Ectodermal cell (in vitro differentiated cells): ENCODE data around the gene FAT1.

Experiments
- H3K27ac ChIP-seq: 2 replicates; pipeline ENCODE4 v1.7.0; 2013; ENCODE audit warnings: mild to moderate bottlenecking, low read depth, low read length; ENCODE audit not compliant: insufficient read depth, poor library complexity, severe bottlenecking
- H3K27me3 ChIP-seq: 2 replicates; pipeline ENCODE4 v1.7.0; 2013; ENCODE audit warnings: mild to moderate bottlenecking, low read length; ENCODE audit not compliant: insufficient read depth, control insufficient read depth, poor library complexity, severe bottlenecking
- H3K36me3 ChIP-seq: one replicate; pipeline ENCODE4 v1.7.0; 2013; ENCODE audit warnings: low read length; ENCODE audit not compliant: control insufficient read depth, insufficient read depth
- H3K4me1 ChIP-seq: one replicate; pipeline ENCODE4 v1.7.0; 2013; ENCODE audit warnings: low read length; ENCODE audit not compliant: control insufficient read depth, insufficient read depth
- H3K4me3 ChIP-seq: 2 replicates; pipeline ENCODE4 v1.7.0; 2013; ENCODE audit warnings: low read depth, low read length, control low read depth; ENCODE audit not compliant: insufficient read depth
- H3K9me3 ChIP-seq: 2 replicates; pipeline ENCODE4 v1.7.0; 2013; ENCODE audit warnings: mild to moderate bottlenecking, low read length, moderate library complexity; ENCODE audit not compliant: control insufficient read depth
- WGBS, 2 experiments: methylation state at CpG; one replicate each; pipeline ENCODE4 v1.1.7; 2013; ENCODE audit warnings: missing lambda C conversion rate in 2 of 2; 5-methylcytosine and 5-hydroxymethylcytosine counted together

The FAT1 gene

GRCh38 chr4:186710521-186711119, 13.0 kb downstream of the FAT1 start:
- peaks cover 44% of the 10 kb centered on the region for H3K36me3 ChIP-seq
- H3K9me3 ChIP-seq = no peaks in the 10 kb centered on the region
- H3K4me3 ChIP-seq = no peak overlapping the region
- H3K4me1 ChIP-seq = peaks cover 7% of the 10 kb centered on the region
- H3K27me3 ChIP-seq = no peaks in the 10 kb centered on the region
- H3K27ac ChIP-seq = no peak overlapping the region
- WGBS, 2 experiments = 76 to 85% methylated on average over 5 of the region's 5 CpGs

- H3K27me3 ChIP-seq = no peaks in the 10 kb centered on the region
- H3K4me1 ChIP-seq = peaks cover 7% of the 10 kb centered on the region
- no peak overlapping the region for H3K27ac ChIP-seq
- 96 to 97% methylated on average over 8 to 9 of the region's 9 CpGs for WGBS, 2 experiments
- H3K4me3 ChIP-seq = no peak overlapping the region
- peaks cover 44% of the 10 kb centered on the region for H3K36me3 ChIP-seq
- no peaks in the 10 kb centered on the region for H3K9me3 ChIP-seq
Measured at GRCh38 chr4:186709517-186709916, 14.1 kb downstream of the FAT1 start.

GRCh38 chr4:186708554-186708953, 15.1 kb downstream of the FAT1 start:
- peaks cover 41% of the 10 kb centered on the region for H3K36me3 ChIP-seq
- H3K27ac ChIP-seq = no peak overlapping the region
- WGBS, 2 experiments = 93 to 97% methylated on average over 6 of the region's 6 CpGs

GRCh38 chr4:186707996-186708395, 15.7 kb downstream of the FAT1 start:
- Histone ChIP-seq H3K4me3 (no peak overlapping the region), H3K36me3 (peaks cover 43% of the 10 kb centered on the region), H3K9me3 (no peaks in the 10 kb centered on the region), H3K4me1 (peaks cover 18% of the 10 kb centered on the region), H3K27me3 (no peaks in the 10 kb centered on the region), H3K27ac (no peak overlapping the region)
- 92 to 93% methylated on average over 16 of the region's 16 CpGs for WGBS, 2 experiments

More at GRCh38 chr4:186708554-186708953, 15.1 kb downstream of the FAT1 start:
- H3K9me3 ChIP-seq = no peaks in the 10 kb centered on the region
- no peak overlapping the region for H3K4me3 ChIP-seq
- no peaks in the 10 kb centered on the region for H3K27me3 ChIP-seq
- peaks cover 12% of the 10 kb centered on the region for H3K4me1 ChIP-seq

- WGBS, 2 experiments = 95% methylated on average over 6 of the region's 6 CpGs
- Histone ChIP-seq H3K9me3 (no peaks in the 10 kb centered on the region), H3K36me3 (peaks cover 41% of the 10 kb centered on the region)
Measured at GRCh38 chr4:186707574-186707973, 16.1 kb downstream of the FAT1 start.

GRCh38 chr4:186704057-186704456, 19.6 kb downstream of the FAT1 start:
- peaks cover 35% of the 10 kb centered on the region for H3K36me3 ChIP-seq
- H3K4me1 ChIP-seq = peaks cover 47% of the 10 kb centered on the region
- H3K4me3 ChIP-seq = no peak overlapping the region
- 83 to 85% methylated on average over 2 to 3 of the region's 4 CpGs for WGBS, 2 experiments
- no peak overlapping the region for H3K27ac ChIP-seq
- no peaks in the 10 kb centered on the region for H3K9me3 ChIP-seq
- H3K27me3 ChIP-seq = no peaks in the 10 kb centered on the region

More at GRCh38 chr4:186707574-186707973, 16.1 kb downstream of the FAT1 start:
- peaks cover 22% of the 10 kb centered on the region for H3K4me1 ChIP-seq
- no peak overlapping the region for H3K4me3 ChIP-seq
- no peaks in the 10 kb centered on the region for H3K27me3 ChIP-seq
- H3K27ac ChIP-seq = no peak overlapping the region

GRCh38 chr4:186703510-186703909, 20.1 kb downstream of the FAT1 start:
- Histone ChIP-seq H3K36me3 (peaks cover 29% of the 10 kb centered on the region), H3K4me3 (no peak overlapping the region), H3K27ac (no peak overlapping the region), H3K4me1 (peaks cover 47% of the 10 kb centered on the region), H3K27me3 (no peaks in the 10 kb centered on the region), H3K9me3 (no peaks in the 10 kb centered on the region)
- WGBS, 2 experiments = 94 to 95% methylated on average over 8 of the region's 8 CpGs

GRCh38 chr4:186702940-186703339, 20.7 kb downstream of the FAT1 start:
- WGBS, 2 experiments = 85 to 86% methylated on average over 10 of the region's 10 CpGs
- Histone ChIP-seq H3K27ac (no peak overlapping the region), H3K4me1 (peaks cover 47% of the 10 kb centered on the region), H3K36me3 (peaks cover 24% of the 10 kb centered on the region), H3K27me3 (no peaks in the 10 kb centered on the region), H3K4me3 (no peak overlapping the region), H3K9me3 (no peaks in the 10 kb centered on the region)

GRCh38 chr4:186702297-186702696, 21.4 kb downstream of the FAT1 start:
- no peaks in the 10 kb centered on the region for H3K9me3 ChIP-seq
- H3K27me3 ChIP-seq = no peaks in the 10 kb centered on the region
- H3K36me3 ChIP-seq = peaks cover 21% of the 10 kb centered on the region
- no peak overlapping the region for H3K27ac ChIP-seq
- no peak overlapping the region for H3K4me3 ChIP-seq
- 82% methylated on average over 4 of the region's 4 CpGs for WGBS, 2 experiments
- peaks cover 47% of the 10 kb centered on the region for H3K4me1 ChIP-seq

GRCh38 chr4:186701788-186702187, 21.9 kb downstream of the FAT1 start:
- Histone ChIP-seq H3K4me1 (peaks cover 47% of the 10 kb centered on the region), H3K27ac (peak overlapping the region; percentile 97), H3K36me3 (peaks cover 16% of the 10 kb centered on the region), H3K4me3 (peak overlapping the region; percentile 5), H3K27me3 (no peaks in the 10 kb centered on the region), H3K9me3 (no peaks in the 10 kb centered on the region)
- 78 to 80% methylated on average over 12 of the region's 12 CpGs for WGBS, 2 experiments
